Sigmoid colon (tissue), 4 donors: Measurements from ENCODE around the gene TYW1B.
"Not testable (repeated sequence)": the region's sequence is repeated elsewhere in the genome, so short reads cannot be mapped to it uniquely, and the experiment has no call there.

Experiments used
- EP300 ChIP-seq, 4 donors: sonication (generic); formaldehyde crosslinking; IDR thresholded peaks; one replicate each; pipeline ENCODE4 v1.6.1; 2017; ENCODE audit warnings: antibody characterized with exemption in 4 of 4
- POLR2AphosphoS5 ChIP-seq, 4 donors: sonication (generic); formaldehyde crosslinking; IDR thresholded peaks; one replicate each; pipeline ENCODE4 v1.6.1; 2017; ENCODE audit warnings: antibody characterized with exemption in 4 of 4

GRCh38 chr7:72806851-72807250 is 21.1 kb downstream of the TYW1B start:
- TF ChIP-seq POLR2AphosphoS5, EP300 (IDR thresholded peaks at IDR 0.05): not testable (repeated sequence)
